ENCODE results near the gene PPP3R1. TPM values are rescaled to one million over a fixed set of nuclear protein-coding genes. Genes with fewer than 3 reads are reported as not detected.

Gene PPP3R1
- total and polyA plus RNA-seq, 2 experiments from 2014 or later, result 7.9 to 49.6 TPM

DNA sequence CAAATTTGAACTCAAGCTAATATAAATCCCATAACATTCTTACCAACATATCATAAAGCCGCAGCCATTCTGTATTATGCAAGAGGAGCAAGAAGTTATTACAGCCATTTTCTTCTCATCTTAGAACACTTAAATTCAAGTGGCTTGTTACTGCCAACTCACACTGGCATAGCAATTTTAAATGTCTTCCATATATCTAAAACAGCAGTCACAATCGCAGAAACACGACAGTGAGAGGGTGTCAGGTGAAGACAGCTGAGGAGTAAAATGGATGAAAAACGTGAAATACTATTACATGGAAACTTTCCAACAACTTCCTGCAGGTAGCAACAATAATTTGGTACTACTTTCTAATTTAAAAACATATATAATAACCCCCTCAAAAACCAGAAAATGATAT is 17.9 kb downstream of the PPP3R1 start:
- H4K20me1 ChIP-seq (replicated peaks; ENCODE audit: insufficient read depth), result peaks cover 70% of the 10 kb centered on the region
- no peak overlapping the region for H3K27ac ChIP-seq (ENCODE audit: low read depth)
- H3K79me2 ChIP-seq (replicated peaks; ENCODE audit: insufficient read depth), result peaks cover 98% of the 10 kb centered on the region

More for the DNA sequence above, 17.9 kb downstream of the PPP3R1 start:
- peaks cover 48% of the 10 kb centered on the region for H3K4me1 Mint-ChIP-seq
- no peak overlapping the region for H3K4me3 Mint-ChIP-seq
- ATAC-seq (no peak), DNase-seq (ENCODE audit: low spot score) (no peak)
- peak overlapping the region; percentile 61; the same call in 1 of the 2 replicates for H3K27ac Mint-ChIP-seq
- H3F3A ChIP-seq (replicated peaks; ENCODE audit: low read depth), result no peaks in the 10 kb centered on the region
- no peak overlapping the region for H3K4me3 ChIP-seq
- peaks cover 38% of the 10 kb centered on the region for H3K4me1 ChIP-seq (ENCODE audit: insufficient read depth)
- H3K27me3 Mint-ChIP-seq (ENCODE audit: insufficient read depth, low read depth, poor library complexity), result no peaks in the 10 kb centered on the region
- TF ChIP-seq ZNF114 (CRISPR knock-in tag; IDR thresholded peaks at IDR 0.05) (no peak), POLR2AphosphoS5 (IDR thresholded peaks at IDR 0.05; ENCODE audit: low read depth) (no peak)
- TF ChIP-seq, protein P1, sequence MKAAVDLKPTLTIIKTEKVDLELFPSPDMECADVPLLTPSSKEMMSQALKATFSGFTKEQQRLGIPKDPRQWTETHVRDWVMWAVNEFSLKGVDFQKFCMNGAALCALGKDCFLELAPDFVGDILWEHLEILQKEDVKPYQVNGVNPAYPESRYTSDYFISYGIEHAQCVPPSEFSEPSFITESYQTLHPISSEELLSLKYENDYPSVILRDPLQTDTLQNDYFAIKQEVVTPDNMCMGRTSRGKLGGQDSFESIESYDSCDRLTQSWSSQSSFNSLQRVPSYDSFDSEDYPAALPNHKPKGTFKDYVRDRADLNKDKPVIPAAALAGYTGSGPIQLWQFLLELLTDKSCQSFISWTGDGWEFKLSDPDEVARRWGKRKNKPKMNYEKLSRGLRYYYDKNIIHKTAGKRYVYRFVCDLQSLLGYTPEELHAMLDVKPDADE (IDR thresholded peaks at IDR 0.05), result no peak
- TF ChIP-seq, protein P2, sequence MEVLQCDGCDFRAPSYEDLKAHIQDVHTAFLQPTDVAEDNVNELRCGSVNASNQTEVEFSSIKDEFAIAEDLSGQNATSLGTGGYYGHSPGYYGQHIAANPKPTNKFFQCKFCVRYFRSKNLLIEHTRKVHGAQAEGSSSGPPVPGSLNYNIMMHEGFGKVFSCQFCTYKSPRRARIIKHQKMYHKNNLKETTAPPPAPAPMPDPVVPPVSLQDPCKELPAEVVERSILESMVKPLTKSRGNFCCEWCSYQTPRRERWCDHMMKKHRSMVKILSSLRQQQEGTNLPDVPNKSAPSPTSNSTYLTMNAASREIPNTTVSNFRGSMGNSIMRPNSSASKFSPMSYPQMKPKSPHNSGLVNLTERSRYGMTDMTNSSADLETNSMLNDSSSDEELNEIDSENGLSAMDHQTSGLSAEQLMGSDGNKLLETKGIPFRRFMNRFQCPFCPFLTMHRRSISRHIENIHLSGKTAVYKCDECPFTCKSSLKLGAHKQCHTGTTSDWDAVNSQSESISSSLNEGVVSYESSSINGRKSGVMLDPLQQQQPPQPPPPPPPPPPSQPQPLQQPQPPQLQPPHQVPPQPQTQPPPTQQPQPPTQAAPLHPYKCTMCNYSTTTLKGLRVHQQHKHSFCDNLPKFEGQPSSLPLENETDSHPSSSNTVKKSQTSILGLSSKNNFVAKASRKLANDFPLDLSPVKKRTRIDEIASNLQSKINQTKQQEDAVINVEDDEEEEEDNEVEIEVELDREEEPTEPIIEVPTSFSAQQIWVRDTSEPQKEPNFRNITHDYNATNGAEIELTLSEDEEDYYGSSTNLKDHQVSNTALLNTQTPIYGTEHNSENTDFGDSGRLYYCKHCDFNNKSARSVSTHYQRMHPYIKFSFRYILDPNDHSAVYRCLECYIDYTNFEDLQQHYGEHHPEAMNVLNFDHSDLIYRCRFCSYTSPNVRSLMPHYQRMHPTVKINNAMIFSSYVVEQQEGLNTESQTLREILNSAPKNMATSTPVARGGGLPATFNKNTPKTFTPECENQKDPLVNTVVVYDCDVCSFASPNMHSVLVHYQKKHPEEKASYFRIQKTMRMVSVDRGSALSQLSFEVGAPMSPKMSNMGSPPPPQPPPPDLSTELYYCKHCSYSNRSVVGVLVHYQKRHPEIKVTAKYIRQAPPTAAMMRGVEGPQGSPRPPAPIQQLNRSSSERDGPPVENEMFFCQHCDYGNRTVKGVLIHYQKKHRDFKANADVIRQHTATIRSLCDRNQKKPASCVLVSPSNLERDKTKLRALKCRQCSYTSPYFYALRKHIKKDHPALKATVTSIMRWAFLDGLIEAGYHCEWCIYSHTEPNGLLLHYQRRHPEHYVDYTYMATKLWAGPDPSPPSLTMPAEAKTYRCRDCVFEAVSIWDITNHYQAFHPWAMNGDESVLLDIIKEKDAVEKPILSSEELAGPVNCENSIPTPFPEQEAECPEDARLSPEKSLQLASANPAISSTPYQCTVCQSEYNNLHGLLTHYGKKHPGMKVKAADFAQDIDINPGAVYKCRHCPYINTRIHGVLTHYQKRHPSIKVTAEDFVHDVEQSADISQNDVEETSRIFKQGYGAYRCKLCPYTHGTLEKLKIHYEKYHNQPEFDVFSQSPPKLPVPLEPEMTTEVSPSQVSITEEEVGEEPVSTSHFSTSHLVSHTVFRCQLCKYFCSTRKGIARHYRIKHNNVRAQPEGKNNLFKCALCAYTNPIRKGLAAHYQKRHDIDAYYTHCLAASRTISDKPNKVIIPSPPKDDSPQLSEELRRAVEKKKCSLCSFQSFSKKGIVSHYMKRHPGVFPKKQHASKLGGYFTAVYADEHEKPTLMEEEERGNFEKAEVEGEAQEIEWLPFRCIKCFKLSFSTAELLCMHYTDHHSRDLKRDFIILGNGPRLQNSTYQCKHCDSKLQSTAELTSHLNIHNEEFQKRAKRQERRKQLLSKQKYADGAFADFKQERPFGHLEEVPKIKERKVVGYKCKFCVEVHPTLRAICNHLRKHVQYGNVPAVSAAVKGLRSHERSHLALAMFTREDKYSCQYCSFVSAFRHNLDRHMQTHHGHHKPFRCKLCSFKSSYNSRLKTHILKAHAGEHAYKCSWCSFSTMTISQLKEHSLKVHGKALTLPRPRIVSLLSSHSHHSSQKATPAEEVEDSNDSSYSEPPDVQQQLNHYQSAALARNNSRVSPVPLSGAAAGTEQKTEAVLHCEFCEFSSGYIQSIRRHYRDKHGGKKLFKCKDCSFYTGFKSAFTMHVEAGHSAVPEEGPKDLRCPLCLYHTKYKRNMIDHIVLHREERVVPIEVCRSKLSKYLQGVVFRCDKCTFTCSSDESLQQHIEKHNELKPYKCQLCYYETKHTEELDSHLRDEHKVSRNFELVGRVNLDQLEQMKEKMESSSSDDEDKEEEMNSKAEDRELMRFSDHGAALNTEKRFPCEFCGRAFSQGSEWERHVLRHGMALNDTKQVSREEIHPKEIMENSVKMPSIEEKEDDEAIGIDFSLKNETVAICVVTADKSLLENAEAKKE (CRISPR knock-in tag; IDR thresholded peaks at IDR 0.05), result no peak
- TF ChIP-seq, protein P3, sequence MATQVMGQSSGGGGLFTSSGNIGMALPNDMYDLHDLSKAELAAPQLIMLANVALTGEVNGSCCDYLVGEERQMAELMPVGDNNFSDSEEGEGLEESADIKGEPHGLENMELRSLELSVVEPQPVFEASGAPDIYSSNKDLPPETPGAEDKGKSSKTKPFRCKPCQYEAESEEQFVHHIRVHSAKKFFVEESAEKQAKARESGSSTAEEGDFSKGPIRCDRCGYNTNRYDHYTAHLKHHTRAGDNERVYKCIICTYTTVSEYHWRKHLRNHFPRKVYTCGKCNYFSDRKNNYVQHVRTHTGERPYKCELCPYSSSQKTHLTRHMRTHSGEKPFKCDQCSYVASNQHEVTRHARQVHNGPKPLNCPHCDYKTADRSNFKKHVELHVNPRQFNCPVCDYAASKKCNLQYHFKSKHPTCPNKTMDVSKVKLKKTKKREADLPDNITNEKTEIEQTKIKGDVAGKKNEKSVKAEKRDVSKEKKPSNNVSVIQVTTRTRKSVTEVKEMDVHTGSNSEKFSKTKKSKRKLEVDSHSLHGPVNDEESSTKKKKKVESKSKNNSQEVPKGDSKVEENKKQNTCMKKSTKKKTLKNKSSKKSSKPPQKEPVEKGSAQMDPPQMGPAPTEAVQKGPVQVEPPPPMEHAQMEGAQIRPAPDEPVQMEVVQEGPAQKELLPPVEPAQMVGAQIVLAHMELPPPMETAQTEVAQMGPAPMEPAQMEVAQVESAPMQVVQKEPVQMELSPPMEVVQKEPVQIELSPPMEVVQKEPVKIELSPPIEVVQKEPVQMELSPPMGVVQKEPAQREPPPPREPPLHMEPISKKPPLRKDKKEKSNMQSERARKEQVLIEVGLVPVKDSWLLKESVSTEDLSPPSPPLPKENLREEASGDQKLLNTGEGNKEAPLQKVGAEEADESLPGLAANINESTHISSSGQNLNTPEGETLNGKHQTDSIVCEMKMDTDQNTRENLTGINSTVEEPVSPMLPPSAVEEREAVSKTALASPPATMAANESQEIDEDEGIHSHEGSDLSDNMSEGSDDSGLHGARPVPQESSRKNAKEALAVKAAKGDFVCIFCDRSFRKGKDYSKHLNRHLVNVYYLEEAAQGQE (IDR thresholded peaks at IDR 0.05; ENCODE audit: unreplicated experiment), result no peak
- no peaks in the 10 kb centered on the region for H3K36me3 ChIP-seq (ENCODE audit: insufficient read depth)
- no peaks in the 10 kb centered on the region for H3K27me3 ChIP-seq (ENCODE audit: insufficient read depth)
- H3K9me2 ChIP-seq (ENCODE audit: insufficient read depth), result no peaks in the 10 kb centered on the region
- H2AFZ ChIP-seq, result no peak overlapping the region
- H3K9me3 Mint-ChIP-seq, result no peaks in the 10 kb centered on the region
- no peaks in the 10 kb centered on the region for H3K36me3 Mint-ChIP-seq (ENCODE audit: low read depth)
- no peak overlapping the region for H3K4me2 ChIP-seq
